OCI-M1 (cell line): ENCODE data around the gene CHST13.

Experiments used
- DNase-seq: peaks from one replicate; lab custom pipeline; 2025; lab: John Stamatoyannopoulos, UW

CHST13 gene

DNA sequence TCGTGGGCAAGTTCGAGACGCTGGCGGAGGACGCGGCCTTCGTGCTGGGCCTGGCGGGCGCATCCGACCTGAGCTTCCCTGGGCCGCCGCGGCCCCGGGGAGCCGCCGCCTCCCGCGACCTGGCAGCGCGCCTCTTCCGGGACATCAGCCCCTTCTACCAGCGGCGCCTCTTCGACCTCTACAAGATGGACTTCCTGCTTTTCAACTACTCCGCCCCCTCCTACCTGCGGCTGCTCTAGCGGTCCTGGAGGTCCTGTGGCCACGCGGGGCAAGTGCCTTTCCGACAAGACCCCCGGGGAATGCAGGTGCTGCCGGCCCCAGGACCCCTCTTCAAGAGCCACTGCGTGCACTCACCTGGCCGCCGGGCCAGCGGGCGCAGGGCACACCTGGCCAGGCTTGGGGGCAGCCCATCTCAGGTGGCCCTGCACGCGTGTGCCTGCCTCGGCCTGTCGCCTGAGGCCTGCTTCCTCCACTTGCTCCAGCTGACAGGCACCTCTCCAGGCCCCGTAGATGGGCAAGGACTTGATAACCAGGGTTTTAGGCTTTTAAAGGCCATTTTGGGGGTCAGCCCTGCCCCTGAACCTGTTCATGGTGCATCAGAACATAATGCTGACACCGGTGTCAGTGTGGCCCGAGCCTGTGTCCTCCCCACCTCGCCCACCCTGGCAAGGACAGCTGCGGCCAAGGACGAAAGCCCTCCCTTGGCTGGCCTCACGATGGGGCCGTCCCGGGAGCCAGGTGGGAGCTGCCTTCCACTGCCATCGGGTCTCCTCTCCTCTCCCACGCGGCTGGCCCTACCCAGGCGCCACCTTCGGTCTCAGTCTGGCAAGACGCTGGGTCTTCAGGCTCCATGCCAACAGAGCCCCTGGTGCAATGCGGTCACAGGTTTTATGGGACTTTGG, 18.6 kb downstream of the CHST13 start:
- no peak for DNase-seq

GRCh38 chr3:126543457-126544061, 19.6 kb downstream of the CHST13 start:
- DNase-seq: no peak

GRCh38 chr3:126544596-126545281, 20.8 kb downstream of the CHST13 start:
- no peak for DNase-seq

GRCh38 chr3:126545544-126545943, 21.6 kb downstream of the CHST13 start:
- DNase-seq: no peak

DNA sequence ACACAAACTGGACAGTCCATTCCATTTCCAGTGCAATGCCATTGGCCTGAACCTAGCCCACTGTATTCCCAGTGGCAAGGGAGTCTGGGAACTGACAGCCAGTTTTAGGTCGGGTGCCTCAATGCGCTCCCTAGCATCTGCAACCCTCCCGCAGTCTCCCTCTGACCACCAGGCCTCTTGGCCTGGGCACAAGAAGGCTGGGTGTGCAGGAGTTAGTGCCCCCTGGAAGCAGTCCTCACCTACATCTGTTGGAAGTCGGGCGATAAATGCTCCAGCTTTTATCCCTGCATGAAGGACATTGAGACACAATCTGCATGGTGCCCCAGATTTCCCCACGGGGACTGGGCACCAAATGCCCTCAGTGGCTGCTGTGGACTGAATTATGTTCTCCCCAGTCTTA, 22.1 kb downstream of the CHST13 start:
- DNase-seq: no peak

DNA sequence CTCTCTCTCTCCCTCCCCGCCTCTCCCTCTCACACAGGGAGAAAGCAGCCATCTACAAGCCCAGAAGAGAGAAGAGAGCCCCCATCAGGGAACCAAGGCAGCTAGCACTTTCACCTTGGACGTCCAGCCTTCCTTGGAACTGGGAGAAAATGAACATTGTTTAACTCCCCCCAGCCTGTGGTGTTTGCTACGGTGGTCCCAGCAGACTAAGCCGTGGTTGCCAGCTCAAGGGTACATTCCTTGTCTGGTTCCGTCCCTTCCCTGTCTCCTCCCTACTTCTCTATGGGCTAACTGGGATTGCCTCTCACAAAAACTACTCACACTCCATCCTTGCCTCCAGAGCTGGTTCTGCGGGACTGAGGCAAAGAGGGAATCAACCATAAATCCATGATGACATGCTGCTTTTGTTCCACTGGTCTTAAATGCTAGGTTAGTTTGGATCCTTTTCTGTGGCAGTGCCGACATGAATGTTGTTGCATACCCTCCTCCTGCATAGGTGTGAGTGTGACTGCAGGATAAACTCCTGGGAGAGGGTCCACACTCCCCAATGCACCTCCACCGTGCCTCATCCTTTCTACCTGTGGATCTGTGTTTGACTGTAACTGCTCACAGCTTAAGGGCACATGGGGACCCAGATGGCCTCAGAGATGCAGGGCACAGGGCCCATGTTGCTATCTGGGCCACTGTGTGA, 22.7 kb downstream of the CHST13 start:
- DNase-seq: no peak

- DNase-seq: no peak
Measured at GRCh38 chr3:126547721-126548120, 23.8 kb downstream of the CHST13 start.

GRCh38 chr3:126548556-126549466, 24.9 kb downstream of the CHST13 start:
- no peak for DNase-seq

DNA sequence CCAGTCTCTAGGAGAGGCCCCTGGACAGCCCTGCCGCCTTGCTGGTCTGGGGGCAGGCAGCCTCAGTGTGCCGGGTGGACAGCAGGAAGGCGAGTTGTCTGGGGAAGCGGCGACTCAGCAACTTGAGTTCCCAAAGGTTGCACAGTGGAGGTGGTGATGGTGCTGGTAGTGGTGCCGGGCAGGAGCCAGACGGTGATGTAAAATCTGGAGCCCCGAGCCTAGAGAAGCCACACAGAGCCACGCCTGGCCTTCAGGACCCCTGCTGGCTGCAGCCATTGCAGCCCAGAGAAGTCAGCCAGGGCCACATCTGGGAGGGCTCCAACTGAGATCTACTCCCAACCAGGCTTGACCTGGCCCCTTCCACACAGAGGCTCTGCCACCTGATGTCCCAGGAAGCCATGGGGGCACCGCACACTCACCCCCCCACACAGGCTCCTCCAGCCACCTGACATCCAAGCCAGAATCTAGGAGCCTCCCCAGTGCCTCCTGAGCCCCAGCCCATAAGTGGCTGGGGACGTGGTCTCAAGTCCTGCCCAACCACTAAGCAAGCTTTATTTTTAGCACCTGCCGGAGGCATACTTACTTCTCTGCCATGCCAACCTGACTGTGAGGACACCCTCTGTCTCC, 26.0 kb downstream of the CHST13 start:
- DNase-seq: no peak

DNA sequence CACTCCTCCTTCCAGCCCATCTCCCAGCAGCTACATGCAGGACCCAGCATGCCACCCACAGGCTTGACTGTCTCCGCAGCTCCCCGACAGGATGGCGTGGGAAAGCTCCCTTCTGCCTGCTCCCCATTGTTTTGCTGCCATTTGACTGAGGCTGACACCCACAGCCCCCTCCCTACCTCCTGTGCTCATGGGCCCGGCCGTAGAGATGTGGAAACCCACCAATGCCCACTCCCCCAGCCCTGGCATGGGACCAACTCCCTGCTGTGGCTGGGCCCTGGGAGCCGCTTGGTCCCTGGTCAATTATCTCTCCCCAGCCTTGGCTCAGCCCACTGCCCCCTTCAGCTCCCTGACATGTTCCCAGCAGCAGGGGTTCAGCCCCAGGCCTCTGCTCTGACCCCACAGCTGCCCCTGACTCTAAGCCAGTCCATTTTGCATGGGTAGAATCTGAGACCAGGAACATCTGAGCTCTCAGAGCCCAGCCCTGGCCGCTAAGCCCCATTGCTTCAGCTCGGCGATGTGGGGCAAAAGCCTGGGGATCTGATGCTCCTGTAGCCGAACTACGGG, 26.6 kb downstream of the CHST13 start:
- DNase-seq: no peak

DNA sequence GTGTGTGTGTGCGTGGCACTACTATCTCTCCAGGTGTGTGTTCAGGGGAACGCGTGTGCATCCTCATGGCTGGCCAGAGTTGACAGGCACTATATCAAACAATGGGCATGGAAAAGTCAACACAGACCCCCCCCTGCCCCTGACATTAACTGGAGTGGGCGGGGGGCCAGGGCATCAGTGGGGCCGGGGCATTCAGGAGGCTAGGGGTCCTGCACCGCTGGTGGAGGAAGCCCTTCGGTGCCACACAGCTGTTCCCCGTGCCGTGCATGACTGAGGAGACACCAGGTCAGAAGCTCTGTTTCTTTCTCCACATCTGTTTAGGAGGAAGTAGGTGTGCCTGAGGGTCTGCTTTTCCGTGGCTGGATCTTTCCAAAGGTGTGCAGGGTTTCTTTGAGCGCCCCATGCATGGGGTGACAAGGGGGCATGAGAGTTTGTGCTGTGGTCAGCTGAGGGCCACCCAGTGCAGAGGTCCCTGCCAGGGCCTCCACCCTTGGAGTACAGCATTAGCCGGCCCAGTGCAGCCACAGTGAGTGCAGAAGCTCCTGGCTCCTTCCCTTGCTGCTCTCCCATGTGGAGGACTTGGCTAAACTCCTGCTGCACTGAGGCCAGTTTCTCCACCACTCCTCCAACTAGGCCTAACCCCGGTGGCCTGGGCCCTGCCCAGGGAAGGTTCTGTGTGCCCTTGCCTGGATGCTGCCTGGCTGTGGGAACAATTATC, 27.3 kb downstream of the CHST13 start:
- no peak for DNase-seq

- DNase-seq: no peak
Measured at GRCh38 chr3:126551839-126552687, 28.1 kb downstream of the CHST13 start.

DNA sequence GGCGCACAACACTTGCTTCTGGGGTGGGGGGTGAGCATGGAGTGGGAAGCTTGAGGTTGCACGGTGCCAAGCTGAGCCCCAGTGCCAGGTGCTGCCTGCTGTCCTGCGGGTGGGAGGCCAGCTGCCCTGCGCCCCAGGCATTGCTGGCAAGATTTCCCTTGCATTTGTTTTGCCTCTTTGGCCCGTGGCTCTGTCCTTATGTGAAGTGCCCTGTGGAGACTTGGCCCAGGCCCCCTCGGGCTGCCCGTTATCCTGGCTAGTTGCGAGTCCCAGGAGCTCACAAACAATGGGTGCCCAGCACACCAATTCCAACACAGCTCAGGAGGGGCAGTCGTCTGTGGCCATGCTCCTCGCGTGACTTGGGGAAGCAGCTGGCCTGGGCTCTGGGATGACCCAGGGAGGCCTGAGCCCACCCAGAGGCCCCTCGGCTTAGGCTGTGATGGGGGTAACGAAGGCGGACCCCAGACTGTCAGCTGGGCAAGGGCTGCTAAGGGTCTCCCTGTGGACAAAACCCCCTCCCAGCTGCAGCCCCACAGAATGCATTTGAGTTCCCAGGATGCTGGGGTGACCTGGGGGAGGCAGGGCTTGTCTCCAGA, 28.8 kb downstream of the CHST13 start:
- DNase-seq: no peak

DNA sequence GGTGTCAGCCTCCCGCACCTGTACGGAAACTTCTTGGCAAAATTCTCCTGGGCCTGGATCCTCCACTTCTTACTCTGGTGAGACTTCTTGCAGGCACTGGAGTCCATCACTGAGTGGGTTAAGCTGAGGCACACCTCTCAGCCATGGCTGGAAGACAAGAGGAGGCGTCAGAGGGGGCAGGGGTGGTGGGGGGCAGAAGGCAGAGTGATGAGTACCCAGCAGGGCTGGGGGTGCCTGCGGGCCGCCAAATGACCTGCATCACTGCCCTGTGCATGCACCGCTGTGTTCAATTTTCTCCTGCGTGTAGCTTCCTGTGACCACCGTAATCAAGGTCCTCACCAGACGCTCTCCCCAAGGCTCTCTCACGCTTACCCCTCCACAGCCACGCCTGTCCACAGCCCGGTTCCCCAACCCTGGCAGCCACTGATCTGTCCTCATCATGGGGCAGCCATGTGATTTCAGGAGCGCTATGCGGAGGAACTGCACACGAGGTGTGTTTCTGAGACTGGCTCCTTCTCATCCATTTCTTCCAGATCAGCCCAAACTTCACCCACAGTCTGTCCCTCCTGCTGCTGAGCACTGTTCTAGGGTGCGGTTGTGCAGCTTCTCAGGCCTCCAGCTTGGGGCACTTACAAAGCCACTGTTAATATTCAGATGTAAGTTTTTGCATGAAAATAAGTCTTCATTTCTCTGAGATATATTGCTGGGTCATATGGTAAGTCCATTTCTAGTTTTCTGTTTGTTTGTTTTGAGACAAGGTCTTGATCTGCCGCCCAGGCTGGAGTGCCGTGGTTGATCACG, 29.5 kb downstream of the CHST13 start:
- no peak for DNase-seq

- DNase-seq: no peak
Measured at GRCh38 chr3:126554560-126555525, 30.9 kb downstream of the CHST13 start.
